GM21528 (cell line): ENCODE data around the gene NPY5R.

ENCODE experiments used
- ATAC-seq: cut with Tn5 transposase; IDR thresholded peaks from one replicate; pipeline ENCODE4 v1.9.1; 2021; ENCODE audit warnings: mild to moderate bottlenecking, moderate library complexity; ENCODE audit not compliant: unreplicated experiment, low FRiP score

NPY5R gene

GRCh38 chr4:163343604-163344146 is at the start of gene NPY5R:
TSS of gene NPY5R (plus strand) at chr4:163343892. CDS start at chr4:163350274, 6,382 bp downstream.
- ATAC-seq = no peak

- no peak for ATAC-seq
Observed at GRCh38 chr4:163295138-163295537, 48.6 kb upstream of the NPY5R start.

- no peak for ATAC-seq
Observed at GRCh38 chr4:163300445-163300844, 43.2 kb upstream of the NPY5R start.

GRCh38 chr4:163303069-163303468 is 40.6 kb upstream of the NPY5R start:
- no peak for ATAC-seq

- no peak for ATAC-seq
Observed at GRCh38 chr4:163309466-163309865, 34.2 kb upstream of the NPY5R start.

- ATAC-seq = no peak
Observed at GRCh38 chr4:163317110-163317509, 26.6 kb upstream of the NPY5R start.

GRCh38 chr4:163330916-163331628 is 12.6 kb upstream of the NPY5R start:
- no peak for ATAC-seq

- no peak for ATAC-seq
Observed at GRCh38 chr4:163331629-163332376, 11.9 kb upstream of the NPY5R start.

- peak; percentile 83 for ATAC-seq
Observed at GRCh38 chr4:163332526-163333406, 10.9 kb upstream of the NPY5R start, which contains the start of gene NPY1R. TSS of gene NPY1R (minus strand) at chr4:163332596. CDS start at chr4:163326554, 6,042 bp downstream.

- ATAC-seq = no peak
Observed at GRCh38 chr4:163335384-163335783, 8.3 kb upstream of the NPY5R start.

- ATAC-seq = no peak
Observed at GRCh38 chr4:163344147-163345125, 744 bp downstream of the NPY5R start.

- ATAC-seq = no peak
Observed at GRCh38 chr4:163350672-163351071, 7.0 kb downstream of the NPY5R start.

- ATAC-seq = no peak
Observed at GRCh38 chr4:163353054-163353453, 9.4 kb downstream of the NPY5R start.

- no peak for ATAC-seq
Observed at GRCh38 chr4:163356104-163356503, 12.4 kb downstream of the NPY5R start.

GRCh38 chr4:163367651-163368050 is 24.0 kb downstream of the NPY5R start:
- ATAC-seq = no peak

- no peak for ATAC-seq
Observed at GRCh38 chr4:163372029-163372428, 28.3 kb downstream of the NPY5R start.

GRCh38 chr4:163378661-163379060 is 35.0 kb downstream of the NPY5R start:
- no peak for ATAC-seq

GRCh38 chr4:163380703-163381102 is 37.0 kb downstream of the NPY5R start:
- ATAC-seq = no peak

GRCh38 chr4:163382178-163382869 is 38.6 kb downstream of the NPY5R start:
- ATAC-seq = no peak
